HL-60 (cell line): ENCODE data around the gene CTBP2.

Experiments used
- DNase-seq, 2 experiments: peaks; one replicate each; pipeline ENCODE4 v3.0.0-alpha.2; 2010 to 2020; ENCODE audit warnings: low read depth in 1 of 2, low spot score in 1 of 2
- H3K27ac ChIP-seq: fragments of 250-450 bp; sonication (Bioruptor Pico); replicated peaks from 2 replicates; pipeline ENCODE4 v1.5.1; 2020; ENCODE audit warnings: mild to moderate bottlenecking, moderate library complexity
- H3K27me3 ChIP-seq: fragments of 250-450 bp; sonication (Bioruptor Pico); 2 replicates; pipeline ENCODE4 v1.5.1; 2021; ENCODE audit warnings: mild to moderate bottlenecking, moderate library complexity; ENCODE audit not compliant: insufficient read depth, poor library complexity, severe bottlenecking
- H3K4me3 ChIP-seq: replicated peaks from 2 replicates; pipeline ENCODE4 v1.5.1; 2011; ENCODE audit warnings: mild to moderate bottlenecking, control low read depth, low read length; ENCODE audit not compliant: insufficient read depth
- CTCF ChIP-seq: IDR thresholded peaks from one replicate; pipeline ENCODE4 v1.5.1; 2011; ENCODE audit warnings: low read length, control low read depth, inconsistent platforms; ENCODE audit not compliant: insufficient read depth
- GABPA ChIP-seq: IDR thresholded peaks from 2 replicates; pipeline ENCODE4 v1.6.1; 2012; ENCODE audit warnings: low read depth
- POLR2AphosphoS5 ChIP-seq: IDR thresholded peaks from 2 replicates; pipeline ENCODE4 v1.6.1; 2012; ENCODE audit warnings: low read depth
- REST ChIP-seq: IDR thresholded peaks from 2 replicates; pipeline ENCODE4 v1.6.1; 2012; ENCODE audit warnings: low read depth; ENCODE audit not compliant: insufficient replicate concordance
- SPI1 ChIP-seq: IDR thresholded peaks from 2 replicates; pipeline ENCODE4 v1.6.1; 2012; ENCODE audit warnings: low read depth, mild to moderate bottlenecking, borderline replicate concordance

Gene CTBP2

GRCh38 chr10:125007436-125007835, 152.9 kb downstream of the CTBP2 start:
- TF ChIP-seq CTCF: no peak
- TF ChIP-seq SPI1: no peak
- TF ChIP-seq GABPA: no peak
- TF ChIP-seq REST: no peak
- TF ChIP-seq POLR2AphosphoS5: no peak
- Histone ChIP-seq H3K27me3 (no peaks in the 10 kb centered on the region), H3K27ac (no peak overlapping the region), H3K4me3 (no peak overlapping the region)
- no peak for DNase-seq

- no peak for DNase-seq
- Histone ChIP-seq H3K4me3 (no peak overlapping the region), H3K27ac (no peak overlapping the region), H3K27me3 (no peaks in the 10 kb centered on the region)
- TF ChIP-seq SPI1 (no peak), GABPA (no peak), REST (no peak), POLR2AphosphoS5 (no peak), CTCF (no peak)
These were observed 153.4 kb downstream of the CTBP2 start for GRCh38 chr10:125006921-125007426.

GRCh38 chr10:125006188-125006680, 154.1 kb downstream of the CTBP2 start:
- Histone ChIP-seq H3K27ac (no peak overlapping the region), H3K27me3 (no peaks in the 10 kb centered on the region), H3K4me3 (no peak overlapping the region)
- no peak for DNase-seq
- TF ChIP-seq CTCF: no peak
- no peak for TF ChIP-seq GABPA
- TF ChIP-seq REST: no peak
- TF ChIP-seq SPI1: no peak
- no peak for TF ChIP-seq POLR2AphosphoS5
